HCT116 (cell line): Measurements from ENCODE around the gene IFITM5. TPM values are rescaled to one million over a fixed set of nuclear protein-coding genes. Genes with fewer than 3 reads are reported as not detected.

Experiments
- ATAC-seq: fragments of 200-7000 bp; cut with Tn5 transposase; 2 replicates; pipeline ENCODE4 v1.9.1; 2020; ENCODE audit warnings: mild to moderate bottlenecking, moderate library complexity
- BruUV-seq: library from RNA; stranded (reverse); fragments of 400-500 nt; replicated peaks from 2 replicates; lab custom pipeline; 2021; lab: Mats Ljungman, UMichigan
- CTCF ChIA-PET: fragments of 300-600 bp; sonication (Branson Sonifier 250); formaldehyde crosslinking; loops from one replicate; lab custom pipeline; 2021; ENCODE audit warnings: antibody characterized with exemption; lab: Charles Lee
- POLR2A ChIA-PET: fragments of 300-600, 350-600 bp; sonication (Branson Sonifier 250); formaldehyde crosslinking; loops from one replicate; lab custom pipeline; 2021; ENCODE audit warnings: antibody characterized with exemption; lab: Charles Lee
- RAD21 ChIA-PET, 2 experiments: fragments of 300-600 bp; sonication (Branson Sonifier 250); formaldehyde crosslinking; loops; one replicate each; lab custom pipeline; 2023; ENCODE audit warnings: low total read pairs in 2 of 2; ENCODE audit not compliant: uncharacterized antibody in 2 of 2, unreplicated experiment in 2 of 2, low non-redundant PET in 1 of 2; lab: Charles Lee
- DNase-seq: peaks from one replicate; pipeline ENCODE4 v3.0.0-alpha.2; 2010; ENCODE audit warnings: low read depth, low spot score
- H2AFZ ChIP-seq: fragments of 200-600 bp; shearing (Covaris generic), sonication (generic); 2 replicates; pipeline ENCODE4 v1.6.1; 2017; ENCODE audit warnings: low read depth, mixed run types, mixed read lengths, antibody characterized with exemption, low read length; ENCODE audit not compliant: poor library complexity, severe bottlenecking
- H3K27ac ChIP-seq: 2 replicates; pipeline ENCODE4 v1.5.1; 2012; ENCODE audit warnings: low read depth, low read length
- H3K27me3 ChIP-seq: fragments of 200-600 bp; sonication (generic); 2 replicates; pipeline ENCODE4 v1.6.1; 2016; ENCODE audit warnings: mixed run types, low read length, mixed read lengths; ENCODE audit not compliant: insufficient read depth
- H3K36me3 ChIP-seq, 2 experiments: fragments of 200-500 bp in 1 of 2; fragments of 200-600 bp in 1 of 2; sonication (Bioruptor generic) in 1 of 2; sonication (generic) in 1 of 2; 2 replicates each; pipeline versions ENCODE4 v1.5.1 to v1.6.1; 2014 to 2016; ENCODE audit warnings: low read length in 2 of 2, inconsistent platforms in 1 of 2, mixed read lengths in 1 of 2, mixed run types in 1 of 2; ENCODE audit not compliant: insufficient read depth in 2 of 2, control insufficient read depth in 1 of 2
- H3K4me1 ChIP-seq, 2 experiments: fragments of 200-600 bp in 1 of 2; sonication (generic) in 1 of 2; 2 replicates each; pipeline versions ENCODE4 v1.5.1 to v1.6.1; 2012 to 2017; ENCODE audit warnings: low read length in 2 of 2, inconsistent platforms in 1 of 2, mild to moderate bottlenecking in 1 of 2, mixed read lengths in 1 of 2, mixed run types in 1 of 2, moderate library complexity in 1 of 2; ENCODE audit not compliant: insufficient read depth in 2 of 2, control insufficient read depth in 1 of 2
- H3K4me2 ChIP-seq: fragments of 200-600 bp; sonication (generic); 2 replicates; pipeline ENCODE4 v1.6.1; 2017; ENCODE audit warnings: mixed run types, low read length, mixed read lengths
- H3K4me3 ChIP-seq, 2 experiments: fragments of 200-600 bp in 1 of 2; sonication (generic) in 1 of 2; replicated peaks in 1 of 2; 2 replicates each; pipeline ENCODE4 v1.5.1; 2011 to 2016; ENCODE audit warnings: low read length in 2 of 2, control low read depth in 1 of 2, low read depth in 1 of 2, mild to moderate bottlenecking in 1 of 2, mixed read lengths in 1 of 2, mixed run types in 1 of 2
- H3K79me2 ChIP-seq: fragments of 200-600 bp; sonication (generic); 2 replicates; pipeline ENCODE4 v1.6.1; 2017; ENCODE audit warnings: mild to moderate bottlenecking, mixed run types, low read length, moderate library complexity, mixed read lengths; ENCODE audit not compliant: insufficient read depth
- H3K9ac ChIP-seq: fragments of 200-600 bp; sonication (generic); 2 replicates; pipeline ENCODE4 v1.6.1; 2016; ENCODE audit warnings: low read length, mixed read lengths
- H3K9me2 ChIP-seq: fragments of 200-600 bp; sonication (generic), shearing (Covaris generic); 2 replicates; pipeline ENCODE4 v1.6.1; 2017; ENCODE audit warnings: mixed run types, mild to moderate bottlenecking, moderate library complexity; ENCODE audit not compliant: insufficient read depth
- H3K9me3 ChIP-seq, 2 experiments: fragments of 200-500 bp in 1 of 2; fragments of 200-600 bp in 1 of 2; sonication (Bioruptor generic) in 1 of 2; sonication (generic) in 1 of 2; 2 replicates each; pipeline ENCODE4 v1.6.1; 2014 to 2017; ENCODE audit warnings: low read length in 2 of 2, mixed read lengths in 2 of 2, inconsistent platforms in 1 of 2, low read depth in 1 of 2, mild to moderate bottlenecking in 1 of 2, mixed run types in 1 of 2, moderate library complexity in 1 of 2; ENCODE audit not compliant: control insufficient read depth in 1 of 2, insufficient read depth in 1 of 2
- H4K20me1 ChIP-seq: fragments of 200-600 bp; sonication (generic), shearing (Covaris generic); 2 replicates; pipeline ENCODE4 v1.6.1; 2017; ENCODE audit warnings: mixed run types, mild to moderate bottlenecking, moderate library complexity; ENCODE audit not compliant: insufficient read depth
- CEBPB ChIP-seq: IDR thresholded peaks from 2 replicates; pipeline ENCODE4 v1.6.1; 2012; ENCODE audit warnings: low read depth
- EGR1 ChIP-seq: IDR thresholded peaks from 2 replicates; pipeline ENCODE4 v1.6.1; 2012; ENCODE audit warnings: low read depth
- EZH2 ChIP-seq: fragments of 200-600 bp; sonication (generic); IDR thresholded peaks from 2 replicates; pipeline ENCODE4 v1.6.1; 2017; ENCODE audit warnings: antibody characterized with exemption, mixed run types
- EZH2phosphoT487 ChIP-seq: fragments of 200-600 bp; IDR thresholded peaks from 2 replicates; pipeline ENCODE4 v1.6.1; 2018; ENCODE audit warnings: antibody characterized with exemption, borderline replicate concordance
- FOSL1 ChIP-seq: IDR thresholded peaks from 2 replicates; pipeline ENCODE4 v1.6.1; 2012; ENCODE audit warnings: low read depth
- MAX ChIP-seq: IDR thresholded peaks from 2 replicates; pipeline ENCODE4 v1.6.1; 2012
- SIN3A ChIP-seq: IDR thresholded peaks from 2 replicates; pipeline ENCODE4 v1.6.1; 2012; ENCODE audit warnings: low read depth
- SP1 ChIP-seq: IDR thresholded peaks from 2 replicates; pipeline ENCODE4 v1.6.1; 2012; ENCODE audit warnings: low read depth
- SRF ChIP-seq: IDR thresholded peaks from 2 replicates; pipeline ENCODE4 v1.6.1; 2012; ENCODE audit warnings: low read depth
- TCF7L2 ChIP-seq: IDR thresholded peaks from 2 replicates; pipeline ENCODE4 v1.7.0; 2011; ENCODE audit warnings: borderline replicate concordance, inconsistent platforms; ENCODE audit not compliant: insufficient read depth, insufficient read length; ENCODE audit errors: extremely low read depth
- YY1 ChIP-seq: IDR thresholded peaks from 2 replicates; pipeline ENCODE4 v1.6.1; 2011; ENCODE audit warnings: low read length, low read depth, moderate library complexity, mild to moderate bottlenecking; ENCODE audit not compliant: insufficient replicate concordance; ENCODE audit errors: extremely low read depth
- ZBTB33 ChIP-seq: IDR thresholded peaks from 2 replicates; pipeline ENCODE4 v1.6.1; 2011; ENCODE audit warnings: mild to moderate bottlenecking, low read length, moderate library complexity; ENCODE audit not compliant: insufficient replicate concordance; ENCODE audit errors: extremely low read depth
- ZFX ChIP-seq: fragments of 450-650 bp; IDR thresholded peaks from 2 replicates; pipeline ENCODE4 v1.6.1; 2017
- intact Hi-C: fragments of 100-400 bp; cut with micrococcal nuclease; formaldehyde crosslinking; loops from 2 replicates; pipeline ENCODE4 v1.10.0; 2022
- total RNA-seq: library from RNA; stranded (reverse); gene quantifications from one replicate; pipeline ENCODE4 v1.2.1, GENCODE V29; 2021; ENCODE audit not compliant: unreplicated experiment

IFITM5 gene
- total RNA-seq, 1 experiment from 2014 or later, result not detected

GRCh38 chr11:255176-255575, 44.1 kb downstream of the IFITM5 start (continued):
- TF ChIP-seq MAX (no peak), CEBPB (no peak)

GRCh38 chr11:253886-254270, 45.4 kb downstream of the IFITM5 start:
- Histone ChIP-seq H3K9ac (no peak overlapping the region), H3K4me3 (no peak overlapping the region), H2AFZ (no peak overlapping the region), H3K9me3 (no peaks in the 10 kb centered on the region), H3K4me2 (no peak overlapping the region), H3K4me1 (no peaks in the 10 kb centered on the region), H3K79me2 (no peaks in the 10 kb centered on the region), H3K27me3 (no peaks in the 10 kb centered on the region), H3K27ac (no peak overlapping the region), H4K20me1 (no peaks in the 10 kb centered on the region), H3K36me3 (peaks cover 32 to 37% of the 10 kb centered on the region in 2 experiments), H3K9me2 (no peaks in the 10 kb centered on the region)
- DNase-seq (no peak), ATAC-seq (no peak)
- RAD21 ChIA-PET, result no interaction called here
- CTCF ChIA-PET, result no interaction called here
- TF ChIP-seq SRF (no peak), SP1 (no peak), MAX (no peak), SIN3A (no peak), EZH2 (no peak), YY1 (no peak), EGR1 (no peak), EZH2phosphoT487 (no peak), CEBPB (no peak), FOSL1 (no peak), ZFX (no peak), ZBTB33 (no peak), TCF7L2 (no peak)
- BruUV-seq, result no TSS peak
- intact Hi-C loops, result no loop called here
- POLR2A ChIA-PET, result no interaction called here
